Loucy (cell line): Measurements from ENCODE around the gene SLC25A30.

Experiments
- H2AFZ ChIP-seq: fragments of 200-600 bp; sonication (generic); 2 replicates; pipeline ENCODE4 v1.6.0; 2016; ENCODE audit warnings: antibody characterized with exemption, mild to moderate bottlenecking, low read length, moderate library complexity
- H3F3A ChIP-seq: fragments of 200-600 bp; 2 replicates; pipeline ENCODE4 v1.6.0; 2016; ENCODE audit warnings: antibody characterized with exemption, low read depth, mild to moderate bottlenecking
- H3K27me3 ChIP-seq: fragments of 200-600 bp; sonication (generic); 2 replicates; pipeline ENCODE4 v1.6.1; 2014; ENCODE audit warnings: low read length, mild to moderate bottlenecking; ENCODE audit not compliant: insufficient read depth, poor library complexity, severe bottlenecking
- H3K36me3 ChIP-seq: fragments of 200-600 bp; sonication (generic); 2 replicates; pipeline ENCODE4 v1.6.1; 2016; ENCODE audit warnings: low read length; ENCODE audit not compliant: insufficient read depth
- H3K4me1 ChIP-seq: fragments of 200-600 bp; sonication (generic); 2 replicates; pipeline ENCODE4 v1.5.1; 2014; ENCODE audit warnings: low read length, mild to moderate bottlenecking; ENCODE audit not compliant: insufficient read depth, poor library complexity, severe bottlenecking
- H3K4me2 ChIP-seq: fragments of 200-600 bp; sonication (generic); 2 replicates; pipeline ENCODE4 v1.6.0; 2014; ENCODE audit warnings: antibody characterized with exemption, low read length, low read depth, mild to moderate bottlenecking; ENCODE audit not compliant: poor library complexity, severe bottlenecking
- H3K4me3 ChIP-seq: fragments of 200-600 bp; sonication (generic); 2 replicates; pipeline ENCODE4 v1.5.1; 2014; ENCODE audit warnings: low read length, mild to moderate bottlenecking, mixed read lengths; ENCODE audit not compliant: poor library complexity, severe bottlenecking
- H3K79me2 ChIP-seq: fragments of 200-600 bp; sonication (generic); 2 replicates; pipeline ENCODE4 v1.6.1; 2014; ENCODE audit warnings: low read length; ENCODE audit not compliant: insufficient read depth
- H3K9ac ChIP-seq: fragments of 200-600 bp; sonication (generic); 2 replicates; pipeline ENCODE4 v1.6.0; 2014; ENCODE audit warnings: mild to moderate bottlenecking, low read depth, low read length, moderate library complexity; ENCODE audit not compliant: poor library complexity, severe bottlenecking
- H3K9me2 ChIP-seq: fragments of 200-600 bp; sonication (generic); replicated peaks from 2 replicates; pipeline ENCODE4 v1.6.1; 2016; ENCODE audit warnings: low read depth, low read length, mixed read lengths
- H3K9me3 ChIP-seq: fragments of 200-600 bp; sonication (generic); 2 replicates; pipeline ENCODE4 v1.6.1; 2014; ENCODE audit warnings: mild to moderate bottlenecking, antibody characterized with exemption, low read length, low read depth; ENCODE audit not compliant: insufficient read depth
- H4K20me1 ChIP-seq: fragments of 200-600 bp; sonication (generic); 2 replicates; pipeline ENCODE4 v1.6.0; 2014; ENCODE audit warnings: antibody characterized with exemption, low read length, mild to moderate bottlenecking; ENCODE audit not compliant: insufficient read depth, poor library complexity, severe bottlenecking
- EZH2phosphoT487 ChIP-seq: fragments of 200-600 bp; IDR thresholded peaks from 2 replicates; pipeline ENCODE4 v1.6.1; 2018; ENCODE audit warnings: antibody characterized with exemption, mild to moderate bottlenecking, moderate library complexity, borderline replicate concordance
- TF ChIP-seq, protein P1 (sequence below): fragments of 200-600 bp; sonication (generic); conservative IDR thresholded peaks from 2 replicates; pipeline ENCODE4 v1.5.1; 2014; ENCODE audit warnings: mild to moderate bottlenecking, antibody characterized with exemption, low read length

The SLC25A30 gene

DNA sequence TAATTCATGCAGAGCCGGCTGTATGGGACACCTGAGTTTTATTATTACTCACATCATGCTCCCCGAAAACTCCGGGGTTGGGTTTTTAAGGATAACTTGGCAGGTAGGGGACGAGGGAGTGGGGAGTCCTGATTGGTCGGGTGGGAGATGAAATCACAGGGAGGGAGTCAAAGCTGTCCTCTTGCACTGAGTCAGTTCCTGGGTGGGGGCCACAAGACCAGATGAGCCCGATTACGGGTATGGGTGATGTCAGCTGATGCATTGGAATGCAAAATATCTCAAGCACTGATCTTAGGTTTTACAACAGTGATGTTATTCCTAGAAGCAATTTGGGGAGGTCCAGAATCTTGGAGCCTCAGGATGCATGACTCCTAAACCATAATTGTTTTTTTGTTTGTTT is 28.0 kb upstream of the SLC25A30 start:
- no peaks in the 10 kb centered on the region for H3K36me3 ChIP-seq
- no peaks in the 10 kb centered on the region for H3K9me2 ChIP-seq
- H3K79me2 ChIP-seq, result no peaks in the 10 kb centered on the region
- H3K9me3 ChIP-seq, result no peaks in the 10 kb centered on the region
- H2AFZ ChIP-seq, result 0 out of 2 replicates have a peak overlapping the region, but pooled peaks have one; percentile 9
- no peak overlapping the region for H3K9ac ChIP-seq
- no peaks in the 10 kb centered on the region for H3F3A ChIP-seq
- no peaks in the 10 kb centered on the region for H3K27me3 ChIP-seq
- H4K20me1 ChIP-seq, result no peaks in the 10 kb centered on the region
- no peaks in the 10 kb centered on the region for H3K4me1 ChIP-seq
- no peak overlapping the region for H3K4me2 ChIP-seq
- H3K4me3 ChIP-seq, result no peak overlapping the region
- TF ChIP-seq, protein P1, sequence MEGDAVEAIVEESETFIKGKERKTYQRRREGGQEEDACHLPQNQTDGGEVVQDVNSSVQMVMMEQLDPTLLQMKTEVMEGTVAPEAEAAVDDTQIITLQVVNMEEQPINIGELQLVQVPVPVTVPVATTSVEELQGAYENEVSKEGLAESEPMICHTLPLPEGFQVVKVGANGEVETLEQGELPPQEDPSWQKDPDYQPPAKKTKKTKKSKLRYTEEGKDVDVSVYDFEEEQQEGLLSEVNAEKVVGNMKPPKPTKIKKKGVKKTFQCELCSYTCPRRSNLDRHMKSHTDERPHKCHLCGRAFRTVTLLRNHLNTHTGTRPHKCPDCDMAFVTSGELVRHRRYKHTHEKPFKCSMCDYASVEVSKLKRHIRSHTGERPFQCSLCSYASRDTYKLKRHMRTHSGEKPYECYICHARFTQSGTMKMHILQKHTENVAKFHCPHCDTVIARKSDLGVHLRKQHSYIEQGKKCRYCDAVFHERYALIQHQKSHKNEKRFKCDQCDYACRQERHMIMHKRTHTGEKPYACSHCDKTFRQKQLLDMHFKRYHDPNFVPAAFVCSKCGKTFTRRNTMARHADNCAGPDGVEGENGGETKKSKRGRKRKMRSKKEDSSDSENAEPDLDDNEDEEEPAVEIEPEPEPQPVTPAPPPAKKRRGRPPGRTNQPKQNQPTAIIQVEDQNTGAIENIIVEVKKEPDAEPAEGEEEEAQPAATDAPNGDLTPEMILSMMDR, result no peak
- TF ChIP-seq EZH2phosphoT487, result no peak

DNA sequence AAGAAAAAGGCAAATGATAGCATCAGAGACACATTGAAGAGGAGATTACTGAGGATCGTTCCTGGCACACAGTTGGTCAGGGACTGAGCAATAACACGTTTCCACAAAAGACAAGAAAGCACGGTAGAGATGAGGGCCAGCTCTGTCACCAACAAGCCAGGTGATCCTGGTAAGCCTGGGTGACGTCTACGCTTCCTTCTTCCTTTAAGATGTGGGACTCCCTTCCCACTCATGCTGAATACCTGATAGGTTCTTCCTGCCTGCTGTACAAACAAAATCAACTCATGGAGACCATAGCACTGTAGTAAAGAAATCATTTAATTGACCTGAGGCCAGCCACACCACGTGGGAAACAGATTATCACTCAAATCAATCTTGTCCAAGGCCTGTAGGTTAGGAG is 26.9 kb upstream of the SLC25A30 start:
- Histone ChIP-seq H3K27me3 (no peaks in the 10 kb centered on the region), H2AFZ (no peak overlapping the region), H3K9ac (no peak overlapping the region), H3K9me3 (no peaks in the 10 kb centered on the region), H3K4me2 (no peak overlapping the region), H3F3A (no peaks in the 10 kb centered on the region), H3K79me2 (no peaks in the 10 kb centered on the region), H3K4me1 (no peaks in the 10 kb centered on the region), H3K9me2 (no peaks in the 10 kb centered on the region), H3K36me3 (no peaks in the 10 kb centered on the region), H3K4me3 (no peak overlapping the region), H4K20me1 (no peaks in the 10 kb centered on the region)
- TF ChIP-seq EZH2phosphoT487, result no peak
- TF ChIP-seq, protein P1, result no peak

DNA sequence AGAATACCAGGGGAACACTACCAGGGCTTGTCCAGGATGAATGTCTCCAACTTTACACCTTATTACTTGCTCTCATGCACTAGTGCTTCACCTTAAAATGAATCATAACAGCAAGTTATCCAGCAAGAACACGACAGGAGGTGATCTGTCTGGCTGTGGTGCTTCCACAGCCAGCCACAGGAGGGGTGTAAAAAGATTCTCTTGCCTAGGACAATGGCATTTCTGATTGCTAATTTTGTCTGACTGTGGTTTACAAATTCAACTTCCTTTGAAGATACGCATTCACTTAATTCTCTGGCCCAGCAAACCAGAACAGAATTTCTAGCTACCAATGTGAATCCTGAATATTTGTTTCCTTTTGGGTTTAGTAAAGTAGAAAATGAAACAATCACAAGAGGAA is 23.5 kb upstream of the SLC25A30 start:
- TF ChIP-seq EZH2phosphoT487, result no peak
- TF ChIP-seq, protein P1, result peak; percentile 40
- H3K4me2 ChIP-seq, result no peak overlapping the region

More for the DNA sequence above, 23.5 kb upstream of the SLC25A30 start:
- Histone ChIP-seq H3K4me1 (no peaks in the 10 kb centered on the region), H3F3A (no peaks in the 10 kb centered on the region), H3K9me3 (no peaks in the 10 kb centered on the region), H3K79me2 (no peaks in the 10 kb centered on the region), H2AFZ (no peak overlapping the region), H3K36me3 (no peaks in the 10 kb centered on the region), H3K9me2 (no peaks in the 10 kb centered on the region), H3K9ac (no peak overlapping the region), H4K20me1 (no peaks in the 10 kb centered on the region), H3K4me3 (no peak overlapping the region), H3K27me3 (no peaks in the 10 kb centered on the region)
